ENCODE results near the gene HIP1. TPM values are rescaled to one million over a fixed set of nuclear protein-coding genes. Genes with fewer than 3 reads are reported as not detected.
"Not testable (repeated sequence)": the region's sequence is repeated elsewhere in the genome, so short reads cannot be mapped to it uniquely, and the experiment has no call there.

The HIP1 gene
- polyA plus RNA-seq, 3 donors, result 4.3 to 14.8 (median 5.3) TPM

GRCh38 chr7:75727881-75728593 is 10.7 kb downstream of the HIP1 start:
- WGBS (ENCODE audit: insufficient coverage), result 85% methylated on average over 6 of the region's 8 CpGs
- Histone ChIP-seq H3K9me3 (replicated peaks in 1 of 2; ENCODE audit: control insufficient read depth in 1 of 2, insufficient read depth in 1 of 2, low read length in 2 of 2) (no peaks in the 10 kb centered on the region), H3K4me2 (replicated peaks; ENCODE audit: extremely low read depth, low read length, poor library complexity, severe bottlenecking) (no peak overlapping the region), H4K20me1 (ENCODE audit: insufficient read depth, low read length) (no peaks in the 10 kb centered on the region), H3K4me1 (ENCODE audit: control insufficient read depth in 1 of 2, insufficient read depth in 2 of 2, low read length in 2 of 2) (peaks cover 19 to 24% of the 10 kb centered on the region in 2 donors), H3K79me2 (ENCODE audit: insufficient read depth, low read length) (no peaks in the 10 kb centered on the region), H2AFZ (ENCODE audit: insufficient read depth, low read depth, low read length, poor library complexity, severe bottlenecking) (no peak overlapping the region), H3K36me3 (replicated peaks in 1 of 2; ENCODE audit: control insufficient read depth in 1 of 2, insufficient read depth in 2 of 2, low read length in 2 of 2) (no peaks in the 10 kb centered on the region), H3K27me3 (ENCODE audit: control insufficient read depth in 2 of 2, insufficient read depth in 2 of 2, low read length in 2 of 2) (no peaks in the 10 kb centered on the region), H3K4me3 (replicated peaks in 1 of 3; ENCODE audit: low read depth in 2 of 3, low read length in 3 of 3) (no peak overlapping the region), H3K27ac (ENCODE audit: low read depth in 1 of 2, low read length in 2 of 2) (no peak overlapping the region), H3K9ac (ENCODE audit: insufficient read depth, low read length, poor library complexity, severe bottlenecking) (no peak overlapping the region)
- peaks cover 0 to 2% (median 0%) of the 10 kb centered on the region in 7 donors for H3K9me3 Mint-ChIP-seq
- no peak for TF ChIP-seq CTCF (IDR thresholded peaks at IDR 0.05)
- H3K4me3 Mint-ChIP-seq, result no peak overlapping the region
- H3K4me1 Mint-ChIP-seq, result peaks cover 25% of the 10 kb centered on the region
- H3K36me3 Mint-ChIP-seq, result peaks cover 0 to 14% of the 10 kb centered on the region in 2 donors
- DNase-seq, result no peak
- peaks cover 0 to 6% (median 3%) of the 10 kb centered on the region in 3 donors for H3K27me3 Mint-ChIP-seq (ENCODE audit: low read depth in 3 of 3)
- intact Hi-C loops (cut with micrococcal nuclease), result no loop called here
- H3K27ac Mint-ChIP-seq, result peak overlapping the region in 1 of 7 donors; percentile 31

GRCh38 chr7:75727351-75727750 is 11.4 kb downstream of the HIP1 start:
- H3K9me3 ChIP-seq (replicated peaks in 1 of 2; ENCODE audit: control insufficient read depth in 1 of 2, insufficient read depth in 1 of 2, low read length in 2 of 2); H2AFZ ChIP-seq (ENCODE audit: insufficient read depth, low read depth, low read length, poor library complexity, severe bottlenecking); intact Hi-C loops (cut with micrococcal nuclease); H3K9ac ChIP-seq (ENCODE audit: insufficient read depth, low read length, poor library complexity, severe bottlenecking); H3K9me3 Mint-ChIP-seq; H3K4me3 ChIP-seq (replicated peaks in 1 of 3; ENCODE audit: low read depth in 2 of 3, low read length in 3 of 3); H3K4me2 ChIP-seq (replicated peaks; ENCODE audit: extremely low read depth, low read length, poor library complexity, severe bottlenecking); H3K4me3 Mint-ChIP-seq; DNase-seq; H3K27ac ChIP-seq (ENCODE audit: low read depth in 1 of 2, low read length in 2 of 2); H3K79me2 ChIP-seq (ENCODE audit: insufficient read depth, low read length); H3K36me3 ChIP-seq (replicated peaks in 1 of 2; ENCODE audit: control insufficient read depth in 1 of 2, insufficient read depth in 2 of 2, low read length in 2 of 2); H4K20me1 ChIP-seq (ENCODE audit: insufficient read depth, low read length); H3K27me3 Mint-ChIP-seq (ENCODE audit: low read depth in 3 of 3); H3K27me3 ChIP-seq (ENCODE audit: control insufficient read depth in 2 of 2, insufficient read depth in 2 of 2, low read length in 2 of 2); H3K27ac Mint-ChIP-seq: not testable (repeated sequence)
- H3K4me1 ChIP-seq (ENCODE audit: control insufficient read depth in 1 of 2, insufficient read depth in 2 of 2, low read length in 2 of 2), result peaks cover 19 to 24% of the 10 kb centered on the region in 2 donors
- 93% methylated on average over 6 of the region's 6 CpGs for WGBS (ENCODE audit: insufficient coverage)
- peaks cover 0 to 11% of the 10 kb centered on the region in 2 donors for H3K36me3 Mint-ChIP-seq
- peaks cover 25% of the 10 kb centered on the region for H3K4me1 Mint-ChIP-seq
